Adrenal gland (tissue), 12 donors: Measurements from ENCODE around the gene PGS1. TPM values are rescaled to one million over a fixed set of nuclear protein-coding genes. Genes with fewer than 3 reads are reported as not detected.
"Not testable (repeated sequence)": the region's sequence is repeated elsewhere in the genome, so short reads cannot be mapped to it uniquely, and the experiment has no call there.

Experiments
- DNase-seq, 7 donors: peaks; one replicate each; pipeline ENCODE4 v3.0.0-alpha.2; 2019 to 2020
- H3K27ac ChIP-seq, 5 donors: fragments of 200-600 bp; sonication (generic) in 4 of 5; 1 replicate in 3 of 5; 2 replicates in 2 of 5; pipeline versions ENCODE4 v1.5.1 to v1.8.0; 2016 to 2020; ENCODE audit warnings: mild to moderate bottlenecking in 1 of 5
- H3K27me3 ChIP-seq: fragments of 200-600 bp; 2 replicates; pipeline ENCODE4 v1.8.0; 2021
- H3K36me3 ChIP-seq, 2 donors: fragments of 200-600 bp; replicated peaks in 1 of 2; 1 replicate in 1 of 2; 2 replicates in 1 of 2; pipeline versions ENCODE4 v1.5.1 to v1.8.0; 2018 to 2022
- H3K4me1 ChIP-seq, 2 donors: fragments of 200-600 bp; replicated peaks in 1 of 2; 1 replicate in 1 of 2; 2 replicates in 1 of 2; pipeline versions ENCODE4 v1.5.1 to v1.8.0; 2018 to 2021
- H3K4me3 ChIP-seq, 4 donors: fragments of 200-600 bp; sonication (generic) in 3 of 4; one replicate each; pipeline ENCODE4 v1.5.1; 2016 to 2018
- H3K9me3 ChIP-seq, 3 donors: fragments of 200-600 bp; sonication (generic) in 1 of 3; replicated peaks in 1 of 3; 1 replicate in 2 of 3; 2 replicates in 1 of 3; pipeline versions ENCODE4 v1.5.1 to v1.8.0; 2016 to 2021
- CTCF ChIP-seq, 6 experiments: fragments of 450-650 bp in 4 of 6; fragments of 200-600 bp in 2 of 6; sonication (generic) in 1 of 6; IDR thresholded peaks; 1 replicate in 5 of 6; 2 replicates in 1 of 6; pipeline versions ENCODE4 v1.5.1 to v1.8.0; 2016 to 2021; ENCODE audit warnings: antibody characterized with exemption in 6 of 6, mild to moderate bottlenecking in 2 of 6, moderate library complexity in 1 of 6
- POLR2A ChIP-seq, 2 donors: fragments of 450-650 bp; IDR thresholded peaks; one replicate each; pipeline ENCODE4 v1.6.1; 2017; ENCODE audit warnings: antibody characterized with exemption in 2 of 2, mild to moderate bottlenecking in 2 of 2, moderate library complexity in 1 of 2
- WGBS, 4 donors: extraction: QIAGEN DNeasy Blood & Tissue Kit in 2 of 4; methylation state at CpG; one replicate each; pipeline versions ENCODE4 v1.1.5 to v1.1.7; 2013 to 2017; 5-methylcytosine and 5-hydroxymethylcytosine counted together
- intact Hi-C, 2 donors: fragments of 100-400 bp; cut with DNase I; formaldehyde crosslinking; loops; one replicate each; pipeline versions ENCODE4 v1.14.1 to v1.15.0; 2022 to 2023
- polyA plus RNA-seq, 3 donors: library from polyadenylated mRNA; stranded (reverse); fragments of 200-250 nt in 2 of 3; fragments of 350-450 nt in 1 of 3; fragmentation: Illumina TruSeq in 1 of 3; extraction: RNeasy Lipid Tissue Mini Kit (QIAGEN cat#74804) in 1 of 3; gene quantifications; one replicate each; pipeline ENCODE4 v1.2.3, GENCODE V29; 2013 to 2014
- total RNA-seq, 9 donors: library from RNA; depleted of rRNA in 4 of 9; stranded (reverse); fragments of >200 nt in 4 of 9; fragments of 120-200 nt in 1 of 9; fragmentation: NEBNext Ultra II Directional in 1 of 9; extraction: Animal tissue kit (Norgen Biotek cat#: 25700) in 1 of 9; gene quantifications; one replicate each; pipeline versions ENCODE4 v1.1.0 to v1.2.4, GENCODE V29; 2013 to 2023
- donor health status: healthy with polysubstance abuse.
- donor health status: Bipolar disorder and iron deficiency.
- donor health status: DM: yes; HTN: yes; CAD: no.
- donor health status: DM: no; HTN: no; CAD: no.
- donor health status: DM: no; HTN: no; CAD: no.
- donor health status: DM: yes; HTN: yes; CAD: no.

PGS1 gene
- total and polyA plus RNA-seq, 12 donors, result 11.9 to 64.5 (median 31.0) TPM

DNA sequence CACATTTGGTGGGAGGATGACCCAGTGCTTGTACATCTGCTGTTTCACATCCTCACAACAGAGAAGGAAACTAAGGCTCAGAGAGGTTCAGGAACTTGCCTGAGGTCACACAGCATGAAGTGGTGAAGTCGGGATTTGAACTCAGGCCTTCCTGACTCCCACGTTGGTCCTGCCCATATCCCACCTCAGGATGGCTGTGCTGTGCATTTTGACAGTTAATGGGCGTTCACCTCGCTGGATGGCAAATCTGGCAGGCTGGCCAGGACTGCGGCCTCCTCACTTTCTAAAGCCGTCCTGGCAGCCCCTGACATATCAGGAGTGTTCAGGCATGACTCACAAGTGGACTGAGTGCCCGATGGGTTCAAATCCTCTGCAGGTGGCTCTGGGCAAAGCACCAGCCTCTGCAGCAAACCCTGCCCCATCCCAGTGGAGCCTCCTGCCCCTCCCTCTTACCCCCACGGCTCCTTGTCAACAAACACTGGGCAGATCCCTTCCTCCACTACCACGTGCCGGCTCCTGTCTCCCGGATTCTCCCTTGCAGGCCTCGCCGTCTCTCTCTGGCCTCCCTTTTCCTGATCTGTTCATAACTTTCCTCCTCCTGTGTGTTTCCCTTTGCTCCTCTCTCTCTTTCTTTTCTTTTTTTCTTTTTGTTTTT is 47.8 kb upstream of the PGS1 start:
- Histone ChIP-seq H3K27me3 (no peaks in the 10 kb centered on the region), H3K27ac (no peak overlapping the region), H3K9me3 (no peaks in the 10 kb centered on the region), H3K36me3 (no peaks in the 10 kb centered on the region), H3K4me3 (no peak overlapping the region), H3K4me1 (peaks cover 0 to 1% of the 10 kb centered on the region in 2 donors)
- TF ChIP-seq CTCF (IDR thresholded peaks at IDR 0.05) (no peak), POLR2A (IDR thresholded peaks at IDR 0.05) (no peak)
- WGBS, 4 donors, result 70 to 75% (median 73%) methylated on average over 8 to 13 of the region's 13 CpGs
- intact Hi-C loops, result no loop called here
- peak in 1 of 7 donors; percentile 31 for DNase-seq

GRCh38 chr17:78331355-78331754 is 47.1 kb upstream of the PGS1 start:
- H3K4me1 ChIP-seq, DNase-seq, intact Hi-C loops, H3K36me3 ChIP-seq, H3K4me3 ChIP-seq, H3K27ac ChIP-seq, H3K27me3 ChIP-seq, H3K9me3 ChIP-seq: not testable (repeated sequence)
- 87 to 92% (median 88%) methylated on average over 12 of the region's 12 CpGs for WGBS, 4 donors

DNA sequence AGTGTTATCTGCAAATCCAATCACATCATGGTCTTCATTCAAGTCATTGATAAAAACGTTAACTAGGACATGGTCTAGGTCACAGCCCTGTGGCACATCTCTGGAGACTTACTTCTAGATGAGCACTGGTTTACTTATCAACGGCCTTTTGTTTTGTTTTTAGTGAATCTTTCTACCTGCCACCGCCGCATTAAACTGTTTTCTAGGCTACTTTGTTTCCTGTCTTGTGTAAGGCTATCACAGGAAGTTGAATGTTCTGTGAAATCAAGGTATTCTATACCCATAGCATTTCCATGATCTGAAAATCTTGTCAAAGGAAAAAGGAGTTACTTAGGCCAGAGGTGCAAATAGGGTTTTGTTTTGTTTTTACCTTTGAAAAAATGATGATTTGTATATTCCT is 45.5 kb upstream of the PGS1 start:
- 65 to 70% (median 68%) methylated on average over 4 of the region's 4 CpGs for WGBS, 4 donors
- no peak overlapping the region for H3K27ac ChIP-seq
- TF ChIP-seq POLR2A (IDR thresholded peaks at IDR 0.05) (no peak), CTCF (IDR thresholded peaks at IDR 0.05) (no peak)
- no peaks in the 10 kb centered on the region for H3K9me3 ChIP-seq
- H3K36me3 ChIP-seq, result no peaks in the 10 kb centered on the region
- no peaks in the 10 kb centered on the region for H3K4me1 ChIP-seq
- H3K4me3 ChIP-seq, result no peak overlapping the region
- intact Hi-C loops, result no loop called here
- H3K27me3 ChIP-seq, result no peaks in the 10 kb centered on the region
- DNase-seq, result no peak

DNA sequence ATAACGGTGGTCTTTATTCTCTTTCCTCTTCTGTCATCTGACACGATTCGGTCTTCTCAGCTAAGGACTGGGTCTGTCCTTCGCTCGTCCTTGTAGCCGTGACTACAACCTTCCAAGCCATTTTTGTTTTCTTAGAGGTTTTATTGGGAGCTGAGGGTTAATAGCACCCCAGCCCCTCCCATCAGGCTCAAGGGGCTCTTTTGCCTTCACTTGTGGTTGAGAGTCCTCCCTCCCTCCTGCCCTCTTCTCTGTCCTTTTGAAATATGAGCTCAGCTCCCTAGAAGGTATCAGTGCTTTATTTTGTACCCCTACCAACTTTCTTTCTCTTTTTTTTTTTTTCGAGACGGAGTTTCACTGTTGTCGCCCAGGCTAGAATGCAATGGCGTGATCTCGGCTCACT is 43.2 kb upstream of the PGS1 start:
- H3K27ac ChIP-seq, result no peak overlapping the region
- 72 to 86% (median 78%) methylated on average over 10 to 11 of the region's 11 CpGs for WGBS, 4 donors

More for the DNA sequence above, 43.2 kb upstream of the PGS1 start:
- no peak for DNase-seq
- intact Hi-C loops, result no loop called here
- no peaks in the 10 kb centered on the region for H3K27me3 ChIP-seq
- H3K4me1 ChIP-seq, result no peaks in the 10 kb centered on the region
- no peaks in the 10 kb centered on the region for H3K9me3 ChIP-seq
- H3K36me3 ChIP-seq, result no peaks in the 10 kb centered on the region
- TF ChIP-seq POLR2A (IDR thresholded peaks at IDR 0.05), result no peak
- TF ChIP-seq CTCF (IDR thresholded peaks at IDR 0.05), result no peak
- no peak overlapping the region for H3K4me3 ChIP-seq
